OCI-LY7 (cell line): Measurements from ENCODE around the gene OTUD4. TPM values are rescaled to one million over a fixed set of nuclear protein-coding genes. Genes with fewer than 3 reads are reported as not detected.

Source experiments
- BruUV-seq: library from RNA; stranded (reverse); fragments of 400-500 nt; replicated peaks from 2 replicates; lab custom pipeline; 2021; lab: Mats Ljungman, UMichigan
- CTCF ChIA-PET: fragments of 300-600 bp; sonication (Branson Sonifier 250); formaldehyde crosslinking; loops from one replicate; lab custom pipeline; 2022; ENCODE audit warnings: antibody characterized with exemption; ENCODE audit not compliant: unreplicated experiment; lab: Charles Lee
- POLR2A ChIA-PET: fragments of 300-600 bp; sonication (Branson Sonifier 250); formaldehyde crosslinking; loops from one replicate; lab custom pipeline; 2022; ENCODE audit warnings: antibody characterized with exemption; lab: Charles Lee
- DNase-seq: peaks from one replicate; pipeline ENCODE4 v3.0.0-alpha.2; 2015; ENCODE audit warnings: low spot score
- H2AFZ ChIP-seq: fragments of 200-600 bp; sonication (generic), shearing (Covaris generic); 2 replicates; pipeline ENCODE4 v1.6.1; 2014; ENCODE audit warnings: mild to moderate bottlenecking, antibody characterized with exemption, low read length, moderate library complexity
- H3K27ac ChIP-seq: fragments of 200-600 bp; sonication (generic); 2 replicates; pipeline ENCODE4 v1.5.1; 2014; ENCODE audit warnings: mixed run types, low read depth, mild to moderate bottlenecking, moderate library complexity, low read length, inconsistent platforms; ENCODE audit not compliant: poor library complexity, severe bottlenecking
- H3K36me3 ChIP-seq: fragments of 200-600 bp; sonication (generic); 2 replicates; pipeline ENCODE4 v1.6.1; 2014; ENCODE audit warnings: mild to moderate bottlenecking, antibody characterized with exemption, low read length, moderate library complexity, mixed read lengths; ENCODE audit not compliant: insufficient read depth
- H3K4me1 ChIP-seq: fragments of 200-600 bp; sonication (generic); 2 replicates; pipeline ENCODE4 v1.5.1; 2014; ENCODE audit warnings: mild to moderate bottlenecking, low read length; ENCODE audit not compliant: insufficient read depth, poor library complexity, severe bottlenecking
- H3K4me2 ChIP-seq: fragments of 200-600 bp; sonication (generic); 2 replicates; pipeline ENCODE4 v1.6.1; 2014; ENCODE audit warnings: mild to moderate bottlenecking, low read length
- H3K4me3 ChIP-seq: fragments of 200-600 bp; sonication (generic); 2 replicates; pipeline ENCODE4 v1.5.1; 2014; ENCODE audit warnings: mild to moderate bottlenecking, low read depth, low read length; ENCODE audit not compliant: poor library complexity, severe bottlenecking
- H3K79me2 ChIP-seq: fragments of 200-600 bp; sonication (generic); 2 replicates; pipeline ENCODE4 v1.6.1; 2016; ENCODE audit warnings: low read depth, mild to moderate bottlenecking, low read length, moderate library complexity, mixed read lengths; ENCODE audit not compliant: insufficient read depth
- H3K9me2 ChIP-seq: fragments of 200-600 bp; sonication (generic); 2 replicates; pipeline ENCODE4 v1.6.1; 2016; ENCODE audit warnings: mild to moderate bottlenecking, low read length, mixed read lengths; ENCODE audit not compliant: insufficient read depth
- H3K9me3 ChIP-seq: fragments of 200-600 bp; sonication (generic); 2 replicates; pipeline ENCODE4 v1.6.1; 2014; ENCODE audit warnings: mild to moderate bottlenecking, mixed run types, low read length, mixed read lengths
- H4K20me1 ChIP-seq: fragments of 200-600 bp; sonication (generic); 2 replicates; pipeline ENCODE4 v1.6.1; 2014; ENCODE audit warnings: mild to moderate bottlenecking, antibody characterized with exemption, low read length, moderate library complexity, mixed read lengths; ENCODE audit not compliant: insufficient read depth
- CTCF ChIP-seq: fragments of 200-600 bp; sonication (generic); conservative IDR thresholded peaks from 2 replicates; pipeline ENCODE4 v1.5.1; 2014; ENCODE audit warnings: mild to moderate bottlenecking, antibody characterized with exemption, low read length, moderate library complexity, mixed read lengths
- EZH2phosphoT487 ChIP-seq: fragments of 200-600 bp; sonication (generic); IDR thresholded peaks from 2 replicates; pipeline ENCODE4 v1.6.1; 2018; ENCODE audit warnings: low read depth, borderline replicate concordance, mild to moderate bottlenecking, mixed run types, antibody characterized with exemption, low read length, moderate library complexity, mixed read lengths
- intact Hi-C: fragments of 100-400 bp; cut with micrococcal nuclease; formaldehyde crosslinking; loops from one replicate; pipeline ENCODE4 v1.10.0; 2022; ENCODE audit not compliant: unreplicated experiment
- total RNA-seq, 2 experiments: library from RNA; depleted of rRNA in 1 of 2; stranded (reverse); fragments of >200 nt in 1 of 2; shearing (Covaris generic) in 1 of 2; gene quantifications; 2 replicates each; pipeline ENCODE4 v1.2.3, GENCODE V29; 2014 to 2022

Gene OTUD4
- total RNA-seq, 2 experiments from 2014 or later: 23.4 to 54.9 TPM

DNA sequence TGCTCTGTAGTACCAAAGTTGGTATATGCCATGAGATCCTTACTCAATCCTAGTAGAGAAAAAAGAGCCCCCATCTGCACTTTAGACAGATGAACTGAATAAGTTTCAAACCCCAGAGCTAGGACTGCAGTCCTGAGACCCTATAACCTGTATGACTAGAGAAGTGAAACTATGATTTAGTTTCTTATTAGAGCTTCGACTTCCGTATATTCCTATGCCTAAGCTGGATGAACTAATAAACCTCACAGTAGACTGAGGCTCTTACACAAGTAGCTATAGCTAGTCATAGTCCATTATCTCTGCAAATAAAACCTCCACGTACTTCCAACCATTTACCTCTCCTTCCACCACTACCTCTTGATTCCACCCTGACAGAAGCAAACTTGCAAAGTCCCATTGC is 6.3 kb upstream of the OTUD4 start:
- H3K9me2 ChIP-seq: no peaks in the 10 kb centered on the region
- H3K4me2 ChIP-seq: peak overlapping the region; percentile 71
- H3K36me3 ChIP-seq: no peaks in the 10 kb centered on the region
- ChIA-PET CTCF (interaction anchor here (0.6 to 0.9 kb wide), 4 partner anchors 10 to 45 kb away, joined by 3 read pairs; no protein-coding TSS in a partner anchor), POLR2A (interaction anchor here (0.6 to 2.2 kb wide), 4 partner anchors 9 to 747 kb away, joined by 3 to 12 read pairs (median 4); no protein-coding TSS in a partner anchor)
- peaks cover 31% of the 10 kb centered on the region for H3K4me1 ChIP-seq
- H2AFZ ChIP-seq: peak overlapping the region; percentile 65; the same call in 1 of the 2 replicates
- no TSS peak for BruUV-seq
- H3K79me2 ChIP-seq: no peaks in the 10 kb centered on the region
- peak; percentile 67 for DNase-seq
- TF ChIP-seq EZH2phosphoT487 (no peak), CTCF (peak; percentile 8; the same call in 1 of the 2 replicates)
- intact Hi-C loops: no loop called here
- peak overlapping the region; percentile 36 for H3K27ac ChIP-seq
- no peaks in the 10 kb centered on the region; the same call in 1 of the 2 replicates for H3K9me3 ChIP-seq
- H4K20me1 ChIP-seq: no peaks in the 10 kb centered on the region
- peak overlapping the region; percentile 26 for H3K4me3 ChIP-seq

DNA sequence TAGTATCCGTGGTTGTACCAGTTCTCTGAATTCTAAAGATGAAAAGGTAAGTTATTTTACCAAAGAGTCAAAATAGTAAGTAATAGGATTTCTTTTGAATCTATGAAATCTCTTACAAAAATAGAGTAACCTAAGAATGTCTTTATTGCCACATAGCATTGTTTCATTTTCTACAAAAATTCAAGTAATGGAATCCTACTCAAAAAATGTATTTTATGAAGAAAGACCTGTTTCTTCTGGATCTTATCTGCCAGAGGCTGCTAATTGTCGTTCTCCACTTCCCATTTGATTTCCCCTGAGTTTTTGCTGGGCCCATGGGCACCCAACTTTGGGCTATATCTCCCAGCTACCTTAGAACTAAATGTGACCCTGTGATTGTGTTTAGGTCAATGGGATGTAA is 3.2 kb upstream of the OTUD4 start:
- no peak overlapping the region for H3K4me2 ChIP-seq
- no peak overlapping the region for H3K27ac ChIP-seq
- intact Hi-C loops: loop anchor here (5.0 kb wide), 4 partner anchors 299 to 1339 kb away; partner anchors contain the start of genes SLC10A7, SMAD1 and ZNF827
- peaks cover 5% of the 10 kb centered on the region; the same call in 1 of the 2 replicates for H4K20me1 ChIP-seq
- no TSS peak for BruUV-seq
- ChIA-PET CTCF (no interaction called here), POLR2A (interaction anchor here (0.5 to 1.3 kb wide), 3 partner anchors 22 to 341 kb away, joined by 3 to 5 read pairs (median 4); no protein-coding TSS in a partner anchor)
- no peak overlapping the region for H2AFZ ChIP-seq
- H3K79me2 ChIP-seq: peaks cover 10% of the 10 kb centered on the region
- peaks cover 39% of the 10 kb centered on the region for H3K4me1 ChIP-seq
- TF ChIP-seq CTCF (no peak), EZH2phosphoT487 (no peak)
- H3K9me2 ChIP-seq: no peaks in the 10 kb centered on the region
- H3K36me3 ChIP-seq: no peaks in the 10 kb centered on the region
- no peak overlapping the region for H3K4me3 ChIP-seq
- DNase-seq: no peak
- H3K9me3 ChIP-seq: no peaks in the 10 kb centered on the region

DNA sequence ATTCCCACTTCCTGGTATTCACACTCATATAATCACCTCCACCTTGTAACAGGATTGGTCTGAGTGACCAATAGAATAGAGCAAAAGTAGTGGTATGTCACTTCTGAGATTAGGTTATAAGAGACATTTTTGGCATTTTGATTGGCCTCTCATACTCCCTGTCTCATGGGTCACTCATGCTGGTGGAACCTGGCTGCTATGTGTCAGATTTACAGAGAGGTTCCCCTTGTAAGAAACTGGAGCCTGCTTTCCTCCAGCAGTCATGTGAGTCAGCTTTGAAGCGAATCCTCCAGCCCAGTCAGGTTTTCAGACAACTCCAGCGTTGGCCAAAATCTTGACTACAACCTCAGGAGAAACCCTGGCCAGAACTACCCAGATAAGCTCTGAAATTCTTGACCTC is 2.6 kb upstream of the OTUD4 start:
- TF ChIP-seq EZH2phosphoT487: no peak
- no peak for TF ChIP-seq CTCF
- intact Hi-C loops: loop anchor here (5.0 kb wide), 4 partner anchors 299 to 1339 kb away; partner anchors contain the start of genes SLC10A7, SMAD1 and ZNF827
- H4K20me1 ChIP-seq: peaks cover 8% of the 10 kb centered on the region; the same call in 1 of the 2 replicates
- no peaks in the 10 kb centered on the region for H3K9me2 ChIP-seq
- peaks cover 15% of the 10 kb centered on the region for H3K79me2 ChIP-seq
- H3K4me3 ChIP-seq: no peak overlapping the region
- no peak overlapping the region for H3K4me2 ChIP-seq
- no peaks in the 10 kb centered on the region for H3K9me3 ChIP-seq
- H3K27ac ChIP-seq: no peak overlapping the region
- no peaks in the 10 kb centered on the region for H3K36me3 ChIP-seq
- no TSS peak for BruUV-seq
- POLR2A ChIA-PET: interaction anchor here (1.1 to 1.8 kb wide), 4 partner anchors 12 to 434 kb away, joined by 4 to 6 read pairs (median 4); partner anchors contain the start of genes ABCE1 and ANAPC10
- peaks cover 39% of the 10 kb centered on the region for H3K4me1 ChIP-seq
- no peak for DNase-seq
- CTCF ChIA-PET: no interaction called here
- H2AFZ ChIP-seq: no peak overlapping the region
